Gastrocnemius medialis (tissue), 4 donors: ENCODE measurements around the gene MRPS16.

Experiments
- POLR2A ChIP-seq, 2 donors: fragments of 450-650 bp; IDR thresholded peaks; one replicate each; pipeline ENCODE4 v1.6.1; 2017; ENCODE audit warnings: antibody characterized with exemption in 2 of 2, mild to moderate bottlenecking in 2 of 2, moderate library complexity in 2 of 2
- TF ChIP-seq, protein P1 (sequence below), 5 experiments: fragments of 450-650 bp in 3 of 5; fragments of 200-600 bp in 2 of 5; sonication (generic) in 2 of 5; IDR thresholded peaks in 4 of 5; conservative IDR thresholded peaks in 1 of 5; 1 replicate in 4 of 5; 2 replicates in 1 of 5; pipeline ENCODE4 v1.5.1; 2016 to 2019; ENCODE audit warnings: antibody characterized with exemption in 5 of 5, mild to moderate bottlenecking in 3 of 5, moderate library complexity in 3 of 5

DNA sequence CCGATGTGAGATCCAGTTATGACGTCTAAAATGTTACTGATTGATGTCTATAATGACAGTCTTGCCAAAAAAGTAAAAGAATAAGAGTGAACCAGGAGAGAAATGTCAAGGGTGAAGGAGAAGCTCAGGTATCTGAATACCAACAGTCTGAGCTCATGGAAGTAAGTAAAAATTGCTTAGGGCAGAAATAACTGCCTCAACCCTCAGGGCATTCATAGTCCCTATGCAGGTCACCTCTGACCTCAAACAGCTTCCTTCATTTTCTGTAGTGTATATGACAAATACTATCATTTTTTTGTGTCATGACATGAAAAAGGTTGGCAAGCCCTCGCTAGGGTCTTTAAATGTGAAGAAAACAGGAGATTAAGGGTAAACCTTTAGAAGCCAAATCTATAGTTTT, 41.0 kb upstream of the MRPS16 start:
- TF ChIP-seq POLR2A (IDR thresholded peaks at IDR 0.05) = no peak
- TF ChIP-seq, protein P1, sequence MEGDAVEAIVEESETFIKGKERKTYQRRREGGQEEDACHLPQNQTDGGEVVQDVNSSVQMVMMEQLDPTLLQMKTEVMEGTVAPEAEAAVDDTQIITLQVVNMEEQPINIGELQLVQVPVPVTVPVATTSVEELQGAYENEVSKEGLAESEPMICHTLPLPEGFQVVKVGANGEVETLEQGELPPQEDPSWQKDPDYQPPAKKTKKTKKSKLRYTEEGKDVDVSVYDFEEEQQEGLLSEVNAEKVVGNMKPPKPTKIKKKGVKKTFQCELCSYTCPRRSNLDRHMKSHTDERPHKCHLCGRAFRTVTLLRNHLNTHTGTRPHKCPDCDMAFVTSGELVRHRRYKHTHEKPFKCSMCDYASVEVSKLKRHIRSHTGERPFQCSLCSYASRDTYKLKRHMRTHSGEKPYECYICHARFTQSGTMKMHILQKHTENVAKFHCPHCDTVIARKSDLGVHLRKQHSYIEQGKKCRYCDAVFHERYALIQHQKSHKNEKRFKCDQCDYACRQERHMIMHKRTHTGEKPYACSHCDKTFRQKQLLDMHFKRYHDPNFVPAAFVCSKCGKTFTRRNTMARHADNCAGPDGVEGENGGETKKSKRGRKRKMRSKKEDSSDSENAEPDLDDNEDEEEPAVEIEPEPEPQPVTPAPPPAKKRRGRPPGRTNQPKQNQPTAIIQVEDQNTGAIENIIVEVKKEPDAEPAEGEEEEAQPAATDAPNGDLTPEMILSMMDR (IDR thresholded peaks at IDR 0.05 in 4 of 5, conservative IDR thresholded peaks at IDR 0.05 in 1 of 5) = no peak
